HG03439 (cell line): Measurements from ENCODE around the gene GPR65.
"Not testable (repeated sequence)": the region's sequence is repeated elsewhere in the genome, so short reads cannot be mapped to it uniquely, and the experiment has no call there.

Experiments
- ATAC-seq: cut with Tn5 transposase; IDR thresholded peaks from one replicate; pipeline ENCODE4 v1.9.1; 2021; ENCODE audit warnings: mild to moderate bottlenecking, moderate library complexity; ENCODE audit not compliant: unreplicated experiment

GPR65 gene

DNA sequence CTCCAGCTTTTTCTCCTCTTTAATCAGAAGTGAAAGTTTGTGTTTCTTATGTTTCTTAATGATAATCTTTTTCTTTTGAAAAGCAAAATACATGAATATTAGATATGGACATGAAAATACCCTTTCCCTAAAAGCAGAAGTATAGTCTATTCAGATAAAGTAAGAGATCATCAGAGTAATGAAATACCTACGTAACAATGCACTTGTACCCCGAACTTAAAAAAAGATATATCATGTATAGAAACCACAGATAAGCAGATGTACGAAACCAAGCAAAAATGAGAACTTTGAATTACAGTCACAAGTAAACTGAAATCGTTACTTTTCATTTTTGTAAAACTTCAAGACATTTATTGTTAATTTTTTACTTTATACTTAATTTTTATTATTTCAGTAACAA is 1.5 kb upstream of the GPR65 start:
- no peak for ATAC-seq

DNA sequence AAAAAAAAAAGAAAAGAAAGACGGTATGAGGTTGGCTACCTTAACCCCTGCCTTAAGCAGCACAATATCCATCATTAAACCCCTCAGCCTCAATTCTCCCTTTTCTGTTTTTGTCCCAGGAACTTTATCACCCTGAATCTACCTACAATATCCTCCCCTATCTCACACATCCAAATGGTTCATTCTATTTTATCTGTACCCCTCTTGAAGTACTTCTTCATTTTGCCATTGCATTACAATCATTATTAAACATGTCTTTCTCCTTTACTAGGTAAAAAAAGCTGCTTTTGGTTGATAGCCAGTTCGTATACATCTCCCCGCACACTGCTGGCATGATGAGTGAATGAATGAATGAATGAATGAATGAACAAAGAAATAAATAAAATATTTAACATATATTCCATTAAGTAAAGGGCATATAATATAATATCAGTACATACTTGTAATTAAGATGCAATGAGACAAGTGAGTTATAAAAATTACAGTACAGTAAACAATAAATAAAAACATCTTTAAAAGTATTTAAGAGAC is 364 bp upstream of the GPR65 start:
- no peak for ATAC-seq

DNA sequence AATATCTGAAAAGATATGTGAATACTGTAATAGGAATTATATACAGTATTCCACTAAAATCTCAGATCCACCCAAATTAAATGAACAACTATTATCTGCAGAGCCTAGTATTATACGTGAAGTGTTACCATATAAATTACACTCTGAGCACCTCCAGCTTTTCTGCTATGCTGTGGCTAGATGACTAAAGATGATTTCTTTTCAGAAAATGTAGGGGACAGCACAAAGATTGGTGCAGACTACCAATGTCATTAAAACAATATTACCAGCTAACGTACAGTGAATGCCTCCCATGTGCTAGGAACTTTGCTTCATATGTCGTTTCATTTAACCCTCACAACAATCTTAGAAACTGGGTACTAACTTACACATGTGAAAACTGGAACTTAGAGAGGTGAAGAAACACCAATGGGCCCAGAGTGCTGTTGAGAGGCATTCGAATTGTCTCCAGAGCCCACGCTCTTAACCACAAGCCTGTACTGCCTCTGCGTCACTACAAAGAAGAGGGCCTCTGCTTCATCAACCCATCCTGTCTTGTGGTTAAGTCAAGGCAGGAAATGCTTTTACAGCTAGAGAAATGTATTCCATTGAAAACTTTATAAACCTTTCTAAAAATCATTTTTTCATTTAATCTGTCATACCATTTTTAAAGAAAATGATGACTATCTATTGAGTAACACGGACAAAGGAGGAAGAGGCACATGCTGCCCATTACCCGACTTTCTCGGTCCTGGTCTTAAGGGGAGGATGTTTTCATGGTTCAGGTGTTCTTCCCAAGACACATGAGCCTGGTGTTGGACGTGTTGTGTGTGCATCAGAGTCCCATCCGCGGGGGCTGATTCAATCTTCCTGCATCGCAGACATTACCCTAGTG is 1.3 kb downstream of the GPR65 start:
- ATAC-seq, result peak; percentile 92

DNA sequence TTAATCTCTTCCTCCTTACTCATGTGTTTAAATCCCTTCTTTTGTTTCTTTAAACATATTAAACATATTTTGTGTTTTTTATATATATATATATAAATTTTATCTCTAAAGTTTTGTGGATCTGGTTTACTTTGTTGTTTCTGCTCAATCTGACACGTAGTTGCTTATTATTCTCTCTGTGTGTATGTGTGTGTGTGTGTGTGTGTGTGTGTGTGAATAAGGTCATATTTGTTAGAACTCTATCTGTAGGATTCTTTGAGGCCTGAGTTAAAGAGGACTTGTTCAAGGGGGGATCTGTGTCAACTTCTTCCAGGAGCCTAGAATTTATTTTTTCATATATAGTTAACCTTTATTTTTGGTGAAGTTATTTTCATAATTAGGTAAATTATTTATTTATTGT is 2.7 kb downstream of the GPR65 start:
- no peak for ATAC-seq

DNA sequence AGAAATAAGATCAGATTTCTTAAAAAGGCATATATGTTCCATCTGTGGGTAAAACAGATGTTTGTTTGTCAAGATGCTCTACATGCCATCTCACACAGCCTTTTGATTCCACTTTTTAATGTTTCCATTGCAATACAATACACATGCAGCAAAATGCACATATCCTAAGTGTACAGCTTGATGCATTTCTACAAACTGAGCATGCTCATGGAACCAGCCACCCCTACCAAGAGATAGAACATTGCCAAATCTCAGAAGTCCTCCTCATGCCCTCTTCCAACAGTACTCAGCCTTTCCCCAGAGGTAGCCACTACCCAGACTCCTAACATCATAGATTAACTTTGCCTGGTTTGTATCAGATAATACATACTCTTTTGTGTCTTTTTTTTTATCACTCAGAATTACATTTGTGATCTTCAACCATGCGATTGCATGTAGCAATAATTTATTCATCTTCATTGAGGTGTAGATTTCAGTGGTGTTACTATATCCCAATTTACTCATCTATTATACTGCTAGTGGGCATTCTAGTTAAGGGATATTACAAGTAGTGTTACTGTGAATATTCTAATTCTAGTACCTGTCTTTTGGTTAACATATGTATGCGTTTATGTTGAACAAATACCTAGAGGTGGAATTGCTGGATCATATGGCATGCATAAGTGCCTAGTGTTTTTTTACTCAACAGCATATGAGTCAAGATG is 3.3 kb downstream of the GPR65 start:
- ATAC-seq, result no peak

DNA sequence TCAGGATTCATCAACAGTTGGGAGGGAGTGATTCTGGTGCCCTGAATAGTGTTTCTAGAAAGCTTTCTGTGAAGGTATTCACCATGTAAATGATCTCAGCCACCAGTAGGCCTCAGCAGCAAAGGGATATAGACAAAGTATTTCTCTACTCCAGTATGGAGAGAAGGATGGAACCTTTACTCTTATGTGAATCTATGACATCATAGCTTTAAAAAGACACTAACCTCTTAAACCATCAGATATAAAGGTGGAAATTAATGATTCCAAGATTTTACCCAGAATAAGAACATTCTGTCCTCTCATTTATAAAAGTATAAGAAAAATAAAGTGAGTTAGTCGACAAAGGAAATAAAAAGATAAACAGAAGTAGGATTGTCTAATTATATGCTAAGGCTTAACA is 4.6 kb downstream of the GPR65 start:
- no peak for ATAC-seq

DNA sequence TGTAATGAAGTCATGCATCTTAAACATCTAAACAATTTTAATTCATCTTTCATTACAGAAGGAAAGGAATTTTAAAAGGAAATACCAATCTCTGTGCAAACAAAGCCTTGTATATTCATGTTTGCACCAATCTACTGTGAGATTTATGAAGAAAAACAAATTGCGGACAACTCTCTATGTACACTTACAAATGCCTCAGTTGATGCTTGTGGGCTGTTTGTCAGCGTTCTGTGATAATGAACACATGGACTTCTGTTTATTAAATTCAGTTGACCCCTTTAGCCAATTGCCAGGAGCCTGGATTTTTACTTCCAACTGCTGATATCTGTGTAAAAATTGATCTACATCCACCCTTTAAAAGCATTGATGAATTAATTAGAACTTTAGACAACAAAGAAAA is 5.4 kb downstream of the GPR65 start:
- ATAC-seq, result no peak

DNA sequence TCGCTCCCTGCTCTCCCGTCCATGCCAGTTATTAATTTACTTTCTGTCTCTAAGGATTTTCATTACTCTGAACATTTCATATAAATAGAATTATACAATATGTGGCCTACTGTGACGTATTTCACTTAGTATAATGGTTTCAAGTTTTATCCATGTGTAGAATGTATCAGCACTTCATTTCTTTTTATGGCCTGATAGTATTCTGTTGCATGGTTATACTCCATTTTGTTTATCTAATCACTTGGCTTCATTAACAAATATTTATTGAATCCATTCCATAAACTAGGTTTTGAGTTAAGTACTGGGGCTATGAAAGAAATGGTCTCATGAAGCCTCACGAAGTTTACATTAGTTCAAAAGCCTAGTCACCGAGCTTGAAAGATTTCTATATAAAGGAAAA is 7.6 kb downstream of the GPR65 start:
- ATAC-seq, result no peak

DNA sequence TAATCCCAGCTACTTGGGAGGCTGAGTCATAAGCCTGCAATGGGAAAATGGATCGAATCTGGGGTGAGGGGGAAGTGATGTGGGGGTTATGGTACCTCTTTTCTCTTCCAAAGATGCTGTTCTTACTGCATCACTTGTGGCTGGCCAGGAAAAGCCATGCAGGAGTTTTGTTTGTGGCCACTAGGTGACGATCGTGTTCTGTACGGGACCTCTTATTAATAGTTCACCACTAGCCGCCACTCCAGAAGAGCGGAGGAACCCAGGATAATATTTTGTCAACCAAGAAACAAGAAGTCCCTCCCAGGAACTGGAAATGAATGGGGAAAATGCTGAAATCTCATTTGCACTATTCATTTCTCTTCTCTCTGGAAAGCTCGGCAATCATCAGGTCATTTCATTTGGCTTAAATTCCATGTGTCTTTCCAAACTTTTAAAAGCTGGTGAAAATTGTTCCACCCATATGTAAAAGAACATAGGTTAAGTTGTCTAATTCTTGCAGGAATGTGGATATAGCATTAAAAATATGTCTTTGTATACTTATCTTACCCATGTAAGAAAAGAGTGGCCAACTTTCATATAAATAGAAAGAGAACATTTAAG is 8.9 kb downstream of the GPR65 start:
- peak; percentile 93 for ATAC-seq

DNA sequence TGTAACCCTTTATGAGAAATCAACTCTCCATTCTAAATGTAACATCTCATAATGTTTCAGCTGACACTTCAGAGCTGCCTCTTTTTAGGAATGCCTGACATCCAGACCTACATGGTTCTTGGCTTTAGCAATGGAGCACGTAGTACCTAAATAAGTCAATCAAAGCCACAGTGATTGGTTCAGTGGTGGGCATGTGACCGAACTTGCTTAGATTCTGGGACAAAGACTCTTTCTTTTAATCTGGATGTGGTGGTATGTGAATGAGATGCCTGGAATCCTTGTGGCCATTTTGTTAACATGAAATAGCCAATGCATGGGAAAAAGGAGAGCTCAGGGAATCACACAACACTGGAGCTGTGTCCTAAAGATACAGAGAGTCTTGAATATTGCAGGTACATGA is 11.8 kb downstream of the GPR65 start:
- no peak for ATAC-seq

DNA sequence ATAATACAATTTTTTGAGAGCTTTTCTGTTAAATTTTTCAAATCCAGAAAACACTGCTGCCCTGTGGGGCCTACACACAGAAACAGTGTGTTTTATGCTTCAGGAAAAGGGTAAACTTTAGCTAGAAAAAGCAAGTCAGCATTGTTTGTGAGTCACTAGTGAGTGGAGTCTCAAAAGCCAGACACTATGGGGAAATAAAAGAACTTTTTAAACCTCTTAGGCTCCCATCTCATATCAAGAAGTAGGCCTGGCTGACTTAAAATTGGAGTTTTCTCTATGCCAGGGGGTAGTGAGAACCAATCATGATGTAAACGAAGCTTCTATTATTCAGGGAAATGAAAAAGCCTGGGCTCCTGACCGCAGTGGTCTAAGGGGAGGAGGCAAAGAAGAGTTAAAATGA is 12.6 kb downstream of the GPR65 start:
- no peak for ATAC-seq

DNA sequence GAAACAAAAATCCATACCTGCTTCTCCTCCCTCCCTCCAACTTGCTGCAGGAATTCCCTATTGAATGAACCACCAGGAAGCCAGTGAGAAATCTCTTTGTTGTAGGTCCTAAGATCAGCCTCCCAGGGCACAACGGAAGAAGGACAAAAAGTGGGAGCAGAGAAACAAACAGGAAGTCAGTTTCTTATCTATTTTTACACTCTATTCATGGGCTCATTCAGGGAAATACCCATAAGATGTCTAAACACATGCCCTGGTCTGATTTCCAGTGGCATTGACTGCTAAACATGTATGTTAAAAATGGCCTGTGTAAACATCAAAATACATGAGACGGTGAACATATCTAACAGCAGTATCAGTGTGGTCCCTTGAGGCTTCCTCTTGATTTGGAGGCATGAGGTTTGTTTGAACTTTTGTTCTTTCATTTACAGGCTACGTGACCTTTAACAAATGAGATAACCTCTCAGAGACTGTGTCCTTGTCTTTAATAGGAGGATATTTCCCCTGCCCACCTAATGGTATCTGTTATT is 18.8 kb downstream of the GPR65 start:
- ATAC-seq, result no peak

DNA sequence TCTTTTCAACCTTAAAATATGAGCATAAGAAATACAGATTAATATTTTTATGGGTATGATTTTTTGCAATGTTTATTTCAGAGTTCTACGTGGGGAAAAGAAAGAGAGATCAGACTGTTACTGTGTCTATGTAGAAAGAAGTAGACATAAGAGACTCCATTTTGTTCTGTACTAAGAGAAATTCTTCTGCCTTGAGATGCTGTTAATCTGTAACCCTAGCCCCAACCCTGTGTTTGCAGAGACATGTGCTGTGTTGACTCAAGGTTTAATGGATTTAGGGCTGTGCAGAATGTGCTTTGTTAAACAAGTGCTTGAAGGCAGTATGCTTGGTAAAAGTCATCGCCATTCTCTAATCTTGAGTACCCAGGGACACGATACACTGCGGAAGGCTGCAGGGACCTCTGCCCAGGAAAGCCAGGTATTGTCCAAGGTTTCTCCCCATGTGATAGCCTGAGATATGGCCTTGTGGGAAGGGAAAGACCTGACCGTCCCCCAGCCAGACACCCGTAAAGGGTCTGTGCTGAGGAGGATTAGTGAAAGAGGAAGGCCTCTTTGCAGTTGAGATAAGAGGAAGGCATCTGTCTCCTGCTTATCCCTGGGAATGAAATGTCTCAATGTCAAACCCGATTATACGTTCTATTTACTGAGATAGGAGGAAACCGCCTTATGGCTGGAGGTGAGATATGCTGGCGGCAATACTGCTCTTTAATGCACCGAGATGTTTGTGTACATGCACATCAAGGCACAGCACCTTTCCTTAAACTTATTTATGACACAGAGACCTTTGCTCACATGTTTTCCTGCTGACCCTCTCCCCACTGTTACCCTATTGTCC is 19.5 kb downstream of the GPR65 start:
- not testable (repeated sequence) for ATAC-seq

DNA sequence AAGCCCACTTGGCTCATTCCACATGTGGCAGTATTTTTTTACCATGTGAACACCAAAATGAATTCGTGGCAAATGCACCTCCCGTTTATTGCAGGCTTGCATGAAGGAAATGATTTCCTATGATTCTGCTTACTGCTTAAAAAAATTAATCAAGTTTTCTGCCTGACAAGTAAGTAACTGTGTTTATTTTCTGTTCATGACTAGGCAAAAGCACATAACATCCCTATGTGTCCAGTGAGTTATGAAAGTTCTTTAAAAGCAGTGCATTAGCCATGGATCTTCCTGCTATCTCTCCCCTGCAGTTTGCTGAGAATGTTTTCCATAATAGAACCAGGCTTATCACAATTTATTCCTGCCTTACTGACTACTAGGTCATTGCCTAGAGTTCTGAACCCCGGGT is 20.4 kb downstream of the GPR65 start:
- ATAC-seq, result no peak

DNA sequence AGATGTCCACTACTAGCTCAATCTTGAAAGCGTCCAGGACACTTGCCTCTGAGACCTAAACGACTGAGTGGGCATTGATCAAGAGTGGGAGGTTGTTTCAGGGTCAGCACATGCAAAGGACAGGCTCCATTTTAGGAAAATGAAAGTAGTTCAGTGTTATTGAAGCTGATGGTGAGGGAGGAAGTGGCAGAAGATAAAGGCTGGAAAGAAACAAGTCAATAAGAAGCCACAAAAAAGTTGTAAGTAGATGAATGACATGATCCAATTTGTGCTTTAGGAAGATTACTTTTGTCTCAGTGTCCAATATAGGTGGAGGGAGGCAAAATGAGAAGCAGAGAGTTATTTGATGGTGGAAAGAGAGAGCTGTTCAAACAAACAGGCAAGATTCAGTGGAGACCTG is 22.0 kb downstream of the GPR65 start:
- no peak for ATAC-seq

DNA sequence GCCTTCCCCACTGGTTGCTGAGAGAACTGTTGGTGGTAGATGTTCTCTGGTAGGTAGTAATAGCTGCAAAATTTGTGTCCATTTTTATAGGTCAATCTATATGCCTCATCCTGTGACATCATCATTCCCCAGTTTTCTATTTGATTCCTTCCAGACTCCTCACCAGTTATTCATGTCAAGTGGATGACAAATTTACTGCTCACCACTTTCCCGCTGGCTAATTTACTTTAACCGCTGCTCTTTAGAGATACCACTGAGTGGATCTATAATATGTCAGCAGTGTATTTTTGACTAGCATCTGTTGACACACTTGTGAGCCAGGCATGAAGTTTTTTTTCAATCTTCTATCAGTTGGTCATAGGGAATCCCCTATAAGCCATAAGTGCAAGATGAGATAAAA is 24.6 kb downstream of the GPR65 start:
- ATAC-seq, result no peak

DNA sequence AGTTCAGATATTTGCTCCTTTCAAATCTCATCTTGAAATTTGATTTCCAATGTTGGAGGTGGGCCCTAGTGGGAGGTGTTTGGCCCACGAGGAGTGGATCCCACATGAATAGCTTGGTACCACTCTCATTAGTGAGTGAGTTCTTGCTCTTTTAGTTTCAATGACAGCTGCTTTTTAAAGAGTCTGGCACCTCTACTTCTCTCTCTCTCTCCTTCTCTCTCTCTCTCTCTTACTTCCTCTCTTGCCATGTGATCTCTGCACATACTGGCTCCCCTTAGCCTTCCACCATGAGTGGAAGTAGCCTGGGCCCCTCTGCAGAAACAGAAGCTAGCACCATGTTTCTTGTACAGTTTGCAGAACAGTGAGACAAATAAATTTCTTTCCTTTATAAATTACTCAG is 25.1 kb downstream of the GPR65 start:
- ATAC-seq, result no peak

DNA sequence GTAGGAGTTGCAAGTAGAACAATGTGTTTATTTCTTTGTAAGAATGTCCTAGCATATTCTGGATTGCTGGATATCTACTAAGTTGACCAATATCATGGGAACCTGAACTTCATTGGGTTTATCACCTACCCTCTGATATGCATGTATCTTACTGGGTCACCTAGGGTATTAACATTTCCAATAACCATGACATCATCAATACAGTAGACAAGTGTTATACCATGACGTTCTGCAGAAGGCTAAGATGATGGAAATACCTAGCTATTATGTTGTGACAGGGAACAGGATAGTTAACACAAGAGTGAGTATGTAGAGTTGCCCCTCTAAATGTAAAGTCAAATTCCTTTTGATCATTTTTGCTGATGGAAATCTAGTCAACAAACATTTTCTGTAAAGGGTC is 26.0 kb downstream of the GPR65 start:
- no peak for ATAC-seq

DNA sequence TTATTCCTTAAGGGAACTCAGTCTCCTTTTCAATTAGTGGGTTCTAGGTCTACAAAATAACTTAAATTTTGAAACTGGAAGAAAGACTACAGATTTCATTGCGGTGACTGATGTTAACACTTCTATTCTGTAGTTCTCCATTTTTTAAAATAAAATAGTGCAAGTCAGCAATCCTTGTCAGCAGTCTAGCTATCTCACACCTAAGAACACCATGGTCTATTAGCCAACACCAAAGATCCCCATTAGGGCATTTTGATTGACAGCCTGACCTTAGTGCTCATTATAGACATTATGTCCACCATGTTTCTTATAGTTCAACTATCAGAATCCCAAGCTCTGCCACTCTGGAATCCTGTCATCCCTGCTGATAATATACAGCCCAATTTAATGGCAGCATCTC is 27.4 kb downstream of the GPR65 start:
- ATAC-seq, result no peak

DNA sequence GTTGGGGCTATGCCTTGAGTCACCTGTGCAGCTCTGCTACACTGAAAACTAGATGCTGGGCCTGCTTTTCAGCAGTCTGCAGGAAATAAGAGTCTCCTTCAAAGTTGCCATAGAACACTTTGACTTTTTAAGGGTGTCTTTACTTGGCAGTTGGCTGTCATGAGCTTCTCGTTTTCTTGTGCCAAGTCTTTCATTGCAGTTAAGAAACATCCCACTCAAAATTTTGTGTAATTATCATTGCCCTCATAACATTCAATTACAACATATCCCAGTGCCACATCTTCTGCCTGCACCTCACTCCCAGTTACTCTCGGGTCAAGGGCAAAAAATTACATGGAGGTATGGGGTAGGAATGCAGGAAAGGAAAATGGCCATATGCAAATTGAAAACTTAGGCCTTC is 29.1 kb downstream of the GPR65 start:
- ATAC-seq, result no peak

DNA sequence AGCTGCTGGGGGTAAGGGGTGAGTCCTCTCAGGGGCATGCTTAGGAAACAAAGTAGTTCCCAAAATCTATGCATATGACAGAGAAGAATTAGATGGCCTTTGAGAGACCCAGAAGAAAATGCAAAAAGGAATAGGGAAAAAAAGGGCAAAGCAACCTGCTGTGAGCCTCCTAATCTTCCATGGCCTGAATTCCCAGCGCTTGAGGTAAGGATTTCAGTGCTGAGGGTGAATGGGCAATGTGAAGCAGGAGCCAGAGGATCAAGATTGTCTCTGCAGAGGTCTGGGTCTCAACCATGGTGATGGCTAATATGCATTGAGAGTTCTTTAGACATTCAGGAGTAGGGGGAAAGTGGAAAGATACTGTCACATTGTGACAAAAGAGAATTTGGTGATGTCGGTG is 31.5 kb downstream of the GPR65 start:
- no peak for ATAC-seq
